Peyer's patch (tissue), 4 donors: ENCODE results near the gene SRC.

Source experiments
- POLR2A ChIP-seq, 2 donors: fragments of 450-650 bp; IDR thresholded peaks; one replicate each; pipeline ENCODE4 v1.5.1; 2017; ENCODE audit warnings: antibody characterized with exemption in 2 of 2, mild to moderate bottlenecking in 2 of 2, moderate library complexity in 2 of 2
- TF ChIP-seq, protein P1 (sequence below), 6 experiments: fragments of 450-650 bp in 4 of 6; fragments of 200-600 bp in 2 of 6; sonication (generic) in 1 of 6; IDR thresholded peaks; one replicate each; pipeline ENCODE4 v1.5.1; 2017 to 2019; ENCODE audit warnings: antibody characterized with exemption in 6 of 6, mild to moderate bottlenecking in 3 of 6, moderate library complexity in 1 of 6

DNA sequence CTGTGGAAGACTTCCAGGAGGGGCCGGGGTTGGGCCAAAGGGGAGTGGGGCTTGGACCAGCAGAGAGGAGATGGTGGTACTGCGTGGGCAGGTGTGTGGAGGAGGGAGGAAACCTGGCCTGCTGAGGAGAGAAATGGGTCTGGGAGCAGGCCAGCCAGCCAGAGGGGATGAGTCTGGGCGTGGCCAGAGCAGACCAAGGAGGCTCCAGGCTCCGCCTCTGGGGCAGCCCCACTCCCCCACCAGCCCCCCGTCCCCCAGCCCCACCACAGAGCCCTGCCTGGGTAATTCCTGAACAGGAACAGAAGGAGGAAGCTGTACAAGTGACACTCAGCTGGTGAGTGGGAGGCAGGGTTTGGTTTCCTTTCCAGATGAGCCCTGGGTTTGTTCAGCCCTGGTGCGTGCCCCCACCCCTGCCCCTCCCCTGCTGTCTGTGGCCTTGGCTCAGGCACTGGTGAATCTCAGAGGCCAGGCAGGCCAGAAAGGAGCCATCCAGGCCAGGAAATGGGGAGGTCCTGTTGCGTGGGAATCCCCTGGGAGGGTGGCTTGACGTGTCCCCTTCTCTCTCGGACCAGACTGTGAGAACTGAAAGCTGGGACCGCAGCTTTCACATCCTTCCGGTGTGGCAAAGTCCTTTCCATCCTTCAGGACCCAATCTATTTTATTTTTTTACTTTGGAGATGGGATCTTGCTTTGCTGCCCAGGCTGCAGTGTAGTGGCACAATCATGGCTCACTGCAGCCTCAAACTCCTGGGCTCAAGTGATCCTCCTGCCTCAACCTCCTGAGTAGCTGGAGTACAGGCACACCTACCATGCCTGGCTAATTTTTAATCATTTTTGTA lies 9.4 kb upstream of the SRC start:
- TF ChIP-seq, protein P1, sequence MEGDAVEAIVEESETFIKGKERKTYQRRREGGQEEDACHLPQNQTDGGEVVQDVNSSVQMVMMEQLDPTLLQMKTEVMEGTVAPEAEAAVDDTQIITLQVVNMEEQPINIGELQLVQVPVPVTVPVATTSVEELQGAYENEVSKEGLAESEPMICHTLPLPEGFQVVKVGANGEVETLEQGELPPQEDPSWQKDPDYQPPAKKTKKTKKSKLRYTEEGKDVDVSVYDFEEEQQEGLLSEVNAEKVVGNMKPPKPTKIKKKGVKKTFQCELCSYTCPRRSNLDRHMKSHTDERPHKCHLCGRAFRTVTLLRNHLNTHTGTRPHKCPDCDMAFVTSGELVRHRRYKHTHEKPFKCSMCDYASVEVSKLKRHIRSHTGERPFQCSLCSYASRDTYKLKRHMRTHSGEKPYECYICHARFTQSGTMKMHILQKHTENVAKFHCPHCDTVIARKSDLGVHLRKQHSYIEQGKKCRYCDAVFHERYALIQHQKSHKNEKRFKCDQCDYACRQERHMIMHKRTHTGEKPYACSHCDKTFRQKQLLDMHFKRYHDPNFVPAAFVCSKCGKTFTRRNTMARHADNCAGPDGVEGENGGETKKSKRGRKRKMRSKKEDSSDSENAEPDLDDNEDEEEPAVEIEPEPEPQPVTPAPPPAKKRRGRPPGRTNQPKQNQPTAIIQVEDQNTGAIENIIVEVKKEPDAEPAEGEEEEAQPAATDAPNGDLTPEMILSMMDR (IDR thresholded peaks at IDR 0.05): no peak
- TF ChIP-seq POLR2A (IDR thresholded peaks at IDR 0.05): no peak
